ENCODE results near the gene KIF26B.

KIF26B gene

GRCh38 chr1:245485996-245486395 is 331.2 kb downstream of the KIF26B start:
- Histone ChIP-seq H4K5ac (ENCODE audit: low read length) (no peak overlapping the region), H3K79me2 (ENCODE audit: control insufficient read depth, insufficient read depth, low read length) (no peaks in the 10 kb centered on the region), H3K27me3 (ENCODE audit: insufficient read depth, low read length, poor library complexity) (no peaks in the 10 kb centered on the region), H3K4me3 (ENCODE audit: low read length) (no peak overlapping the region), H2BK5ac (ENCODE audit: low read length) (no peak overlapping the region), H3K36me3 (ENCODE audit: control insufficient read depth, insufficient read depth, low read length) (no peaks in the 10 kb centered on the region), H2BK15ac (replicated peaks; ENCODE audit: low read depth) (no peak overlapping the region), H3K23ac (ENCODE audit: low read length) (no peak overlapping the region), H3K4me1 (ENCODE audit: control insufficient read depth, low read depth, low read length) (peaks cover 3% of the 10 kb centered on the region), H2BK120ac (ENCODE audit: low read depth, low read length) (no peak overlapping the region), H3K56ac (ENCODE audit: low read length) (no peak overlapping the region), H4K8ac (ENCODE audit: low read depth, low read length) (no peak overlapping the region), H3K18ac (ENCODE audit: low read length) (no peak overlapping the region), H2AK5ac (ENCODE audit: low read length) (no peak overlapping the region), H3K79me1 (ENCODE audit: low read length) (no peaks in the 10 kb centered on the region), H3K4ac (ENCODE audit: low read depth, low read length) (no peak overlapping the region), H3K9ac (ENCODE audit: low read length) (no peak overlapping the region), H3K4me2 (ENCODE audit: low read length) (no peak overlapping the region), H3K27ac (ENCODE audit: low read depth, low read length) (no peak overlapping the region)
- DNase-seq: no peak
- WGBS (ENCODE audit: extremely low coverage, insufficient coverage, low lambda C conversion rate): no CpG with 5 or more reads among the region's 3 CpGs

GRCh38 chr1:245486775-245487470 is 332.1 kb downstream of the KIF26B start:
- Histone ChIP-seq H3K4me2 (ENCODE audit: low read length) (no peak overlapping the region), H3K36me3 (ENCODE audit: control insufficient read depth, insufficient read depth, low read length) (no peaks in the 10 kb centered on the region), H3K27me3 (ENCODE audit: insufficient read depth, low read length, poor library complexity) (no peaks in the 10 kb centered on the region), H3K79me1 (ENCODE audit: low read length) (no peaks in the 10 kb centered on the region), H3K4me1 (ENCODE audit: control insufficient read depth, low read depth, low read length) (peaks cover 3% of the 10 kb centered on the region), H3K4me3 (ENCODE audit: low read length) (no peak overlapping the region), H3K4ac (ENCODE audit: low read depth, low read length) (no peak overlapping the region), H3K23ac (ENCODE audit: low read length) (no peak overlapping the region), H3K18ac (ENCODE audit: low read length) (no peak overlapping the region), H2BK15ac (replicated peaks; ENCODE audit: low read depth) (no peak overlapping the region), H2BK120ac (ENCODE audit: low read depth, low read length) (no peak overlapping the region), H3K56ac (ENCODE audit: low read length) (no peak overlapping the region), H2BK5ac (ENCODE audit: low read length) (no peak overlapping the region), H3K9ac (ENCODE audit: low read length) (no peak overlapping the region), H4K5ac (ENCODE audit: low read length) (no peak overlapping the region), H4K8ac (ENCODE audit: low read depth, low read length) (no peak overlapping the region), H3K27ac (ENCODE audit: low read depth, low read length) (no peak overlapping the region), H2AK5ac (ENCODE audit: low read length) (no peak overlapping the region), H3K79me2 (ENCODE audit: control insufficient read depth, insufficient read depth, low read length) (no peaks in the 10 kb centered on the region)
- no peak for DNase-seq
- no CpG with 5 or more reads among the region's 8 CpGs for WGBS (ENCODE audit: extremely low coverage, insufficient coverage, low lambda C conversion rate)

- H3K27ac ChIP-seq (ENCODE audit: low read depth, low read length): no peak overlapping the region
- H3K18ac ChIP-seq (ENCODE audit: low read length): no peak overlapping the region
- H2AK5ac ChIP-seq (ENCODE audit: low read length): no peak overlapping the region
- H3K4ac ChIP-seq (ENCODE audit: low read depth, low read length): no peak overlapping the region
- no peak overlapping the region for H4K5ac ChIP-seq (ENCODE audit: low read length)
- no peak overlapping the region for H3K4me2 ChIP-seq (ENCODE audit: low read length)
- H3K79me2 ChIP-seq (ENCODE audit: control insufficient read depth, insufficient read depth, low read length): no peaks in the 10 kb centered on the region
- H3K4me3 ChIP-seq (ENCODE audit: low read length): no peak overlapping the region
- H2BK120ac ChIP-seq (ENCODE audit: low read depth, low read length): peak overlapping the region; percentile 64
- H3K4me1 ChIP-seq (ENCODE audit: control insufficient read depth, low read depth, low read length): peaks cover 3% of the 10 kb centered on the region
- H3K79me1 ChIP-seq (ENCODE audit: low read length): no peaks in the 10 kb centered on the region
- no peak overlapping the region for H3K23ac ChIP-seq (ENCODE audit: low read length)
- no peak overlapping the region for H2BK15ac ChIP-seq (replicated peaks; ENCODE audit: low read depth)
- H2BK5ac ChIP-seq (ENCODE audit: low read length): no peak overlapping the region
- WGBS (ENCODE audit: extremely low coverage, insufficient coverage, low lambda C conversion rate): no CpG with 5 or more reads among the region's 14 CpGs
- H4K8ac ChIP-seq (ENCODE audit: low read depth, low read length): no peak overlapping the region
- H3K36me3 ChIP-seq (ENCODE audit: control insufficient read depth, insufficient read depth, low read length): no peaks in the 10 kb centered on the region
- DNase-seq: peak; percentile 32
- H3K9ac ChIP-seq (ENCODE audit: low read length): no peak overlapping the region
- H3K27me3 ChIP-seq (ENCODE audit: insufficient read depth, low read length, poor library complexity): no peaks in the 10 kb centered on the region
- no peak overlapping the region for H3K56ac ChIP-seq (ENCODE audit: low read length)
Measured at GRCh38 chr1:245488346-245489129, 333.8 kb downstream of the KIF26B start.

GRCh38 chr1:245489838-245490237 is 335.1 kb downstream of the KIF26B start:
- no peak overlapping the region for H3K4me3 ChIP-seq (ENCODE audit: low read length)
- peaks cover 3% of the 10 kb centered on the region for H3K4me1 ChIP-seq (ENCODE audit: control insufficient read depth, low read depth, low read length)
- WGBS (ENCODE audit: extremely low coverage, insufficient coverage, low lambda C conversion rate): no CpG with 5 or more reads among the region's 2 CpGs
- H3K79me2 ChIP-seq (ENCODE audit: control insufficient read depth, insufficient read depth, low read length): no peaks in the 10 kb centered on the region
- H2AK5ac ChIP-seq (ENCODE audit: low read length): no peak overlapping the region
- no peak overlapping the region for H3K27ac ChIP-seq (ENCODE audit: low read depth, low read length)
- H2BK5ac ChIP-seq (ENCODE audit: low read length): no peak overlapping the region
- no peak overlapping the region for H3K9ac ChIP-seq (ENCODE audit: low read length)
- H4K8ac ChIP-seq (ENCODE audit: low read depth, low read length): no peak overlapping the region
- no peak overlapping the region for H2BK120ac ChIP-seq (ENCODE audit: low read depth, low read length)
- no peak overlapping the region for H3K56ac ChIP-seq (ENCODE audit: low read length)
- H3K4ac ChIP-seq (ENCODE audit: low read depth, low read length): no peak overlapping the region
- H3K18ac ChIP-seq (ENCODE audit: low read length): no peak overlapping the region
- H3K4me2 ChIP-seq (ENCODE audit: low read length): no peak overlapping the region
- no peak overlapping the region for H3K23ac ChIP-seq (ENCODE audit: low read length)
- no peaks in the 10 kb centered on the region for H3K79me1 ChIP-seq (ENCODE audit: low read length)
- no peak overlapping the region for H4K5ac ChIP-seq (ENCODE audit: low read length)
- DNase-seq: no peak
- H3K36me3 ChIP-seq (ENCODE audit: control insufficient read depth, insufficient read depth, low read length): no peaks in the 10 kb centered on the region
- no peaks in the 10 kb centered on the region for H3K27me3 ChIP-seq (ENCODE audit: insufficient read depth, low read length, poor library complexity)
- no peak overlapping the region for H2BK15ac ChIP-seq (replicated peaks; ENCODE audit: low read depth)

- Histone ChIP-seq H3K4me1 (ENCODE audit: control insufficient read depth, low read depth, low read length) (peaks cover 3% of the 10 kb centered on the region), H3K4me3 (ENCODE audit: low read length) (no peak overlapping the region), H3K4me2 (ENCODE audit: low read length) (no peak overlapping the region), H4K5ac (ENCODE audit: low read length) (no peak overlapping the region), H2AK5ac (ENCODE audit: low read length) (no peak overlapping the region), H4K8ac (ENCODE audit: low read depth, low read length) (no peak overlapping the region), H2BK5ac (ENCODE audit: low read length) (no peak overlapping the region), H3K18ac (ENCODE audit: low read length) (no peak overlapping the region), H3K36me3 (ENCODE audit: control insufficient read depth, insufficient read depth, low read length) (no peaks in the 10 kb centered on the region), H3K4ac (ENCODE audit: low read depth, low read length) (no peak overlapping the region), H2BK15ac (replicated peaks; ENCODE audit: low read depth) (no peak overlapping the region), H3K27me3 (ENCODE audit: insufficient read depth, low read length, poor library complexity) (no peaks in the 10 kb centered on the region), H2BK120ac (ENCODE audit: low read depth, low read length) (no peak overlapping the region), H3K27ac (ENCODE audit: low read depth, low read length) (no peak overlapping the region), H3K56ac (ENCODE audit: low read length) (no peak overlapping the region), H3K79me1 (ENCODE audit: low read length) (no peaks in the 10 kb centered on the region), H3K79me2 (ENCODE audit: control insufficient read depth, insufficient read depth, low read length) (no peaks in the 10 kb centered on the region), H3K23ac (ENCODE audit: low read length) (no peak overlapping the region), H3K9ac (ENCODE audit: low read length) (no peak overlapping the region)
- peak; percentile 50 for DNase-seq
- WGBS (ENCODE audit: extremely low coverage, insufficient coverage, low lambda C conversion rate): no CpG with 5 or more reads among the region's 5 CpGs
Measured at GRCh38 chr1:245493029-245493428, 338.2 kb downstream of the KIF26B start.

Data from mesendoderm (in vitro differentiated cells).